ENCODE results near the gene PTTG1IP2. TPM values are rescaled to one million over a fixed set of nuclear protein-coding genes. Genes with fewer than 3 reads are reported as not detected.

PTTG1IP2 gene
- total RNA-seq, 1 experiment from 2014 or later, result not detected

GRCh38 chr7:90459888-90460287, 9.6 kb upstream of the PTTG1IP2 start:
- ATAC-seq (no peak), DNase-seq (ENCODE audit: low read depth, low spot score) (no peak)
- H3K36me3 ChIP-seq (ENCODE audit: control insufficient read depth in 1 of 2, insufficient read depth in 2 of 2, low read length in 2 of 2), result no peaks in the 10 kb centered on the region
- H3K4me1 ChIP-seq (ENCODE audit: control insufficient read depth in 1 of 2, insufficient read depth in 2 of 2, low read length in 2 of 2), result peaks cover 0 to 4% of the 10 kb centered on the region in 2 experiments; a peak in 1 of 4 replicates
- H3K79me2 ChIP-seq (ENCODE audit: insufficient read depth, low read length), result no peaks in the 10 kb centered on the region
- BruUV-seq (replicated peaks), result no TSS peak
- CTCF ChIA-PET, result no interaction called here
- H3K4me2 ChIP-seq (ENCODE audit: low read length), result no peak overlapping the region
- POLR2A ChIA-PET, result no interaction called here
- no peaks in the 10 kb centered on the region for H3K27me3 ChIP-seq (ENCODE audit: insufficient read depth, low read length)
- H3K9me3 ChIP-seq (ENCODE audit: control insufficient read depth in 1 of 2, insufficient read depth in 1 of 2, low read depth in 1 of 2, low read length in 2 of 2), result no peaks in the 10 kb centered on the region
- no peak overlapping the region for H3K4me3 ChIP-seq (replicated peaks in 1 of 2; ENCODE audit: low read depth in 1 of 2, low read length in 2 of 2)
- intact Hi-C loops (cut with micrococcal nuclease), result no loop called here
- H3K27ac ChIP-seq (ENCODE audit: low read depth, low read length), result no peak overlapping the region
- no peak overlapping the region for H3K9ac ChIP-seq (ENCODE audit: low read length)
- TF ChIP-seq CBX3 (IDR thresholded peaks at IDR 0.05; ENCODE audit: low read depth) (no peak), JUND (IDR thresholded peaks at IDR 0.05) (no peak), CTCF (IDR thresholded peaks at IDR 0.05 in 2 of 3, conservative IDR thresholded peaks at IDR 0.05 in 1 of 3; ENCODE audit: borderline replicate concordance in 1 of 3, insufficient read depth in 1 of 3, low read depth in 2 of 3, low read length in 2 of 3) (no peak), ZBTB33 (IDR thresholded peaks at IDR 0.05; ENCODE audit: extremely low read depth, insufficient replicate concordance, low read length) (no peak), ZFX (IDR thresholded peaks at IDR 0.05) (no peak), POLR2AphosphoS5 (IDR thresholded peaks at IDR 0.05; ENCODE audit: low read depth, low read length) (no peak), YY1 (IDR thresholded peaks at IDR 0.05; ENCODE audit: extremely low read depth, insufficient replicate concordance, low read depth, low read length) (no peak), SP1 (IDR thresholded peaks at IDR 0.05; ENCODE audit: low read depth) (no peak), RAD21 (IDR thresholded peaks at IDR 0.05; ENCODE audit: low read depth) (no peak), SIN3A (IDR thresholded peaks at IDR 0.05; ENCODE audit: low read depth) (no peak), TCF7L2 (IDR thresholded peaks at IDR 0.05; ENCODE audit: borderline replicate concordance, extremely low read depth, insufficient read depth, insufficient read length) (no peak), POLR2A (IDR thresholded peaks at IDR 0.05; ENCODE audit: borderline replicate concordance, extremely low read depth, insufficient read depth, insufficient read length) (no peak), ELF1 (IDR thresholded peaks at IDR 0.05; ENCODE audit: borderline replicate concordance, low read depth) (no peak), EZH2phosphoT487 (IDR thresholded peaks at IDR 0.05; ENCODE audit: borderline replicate concordance) (no peak)
- TF ChIP-seq, protein P1, sequence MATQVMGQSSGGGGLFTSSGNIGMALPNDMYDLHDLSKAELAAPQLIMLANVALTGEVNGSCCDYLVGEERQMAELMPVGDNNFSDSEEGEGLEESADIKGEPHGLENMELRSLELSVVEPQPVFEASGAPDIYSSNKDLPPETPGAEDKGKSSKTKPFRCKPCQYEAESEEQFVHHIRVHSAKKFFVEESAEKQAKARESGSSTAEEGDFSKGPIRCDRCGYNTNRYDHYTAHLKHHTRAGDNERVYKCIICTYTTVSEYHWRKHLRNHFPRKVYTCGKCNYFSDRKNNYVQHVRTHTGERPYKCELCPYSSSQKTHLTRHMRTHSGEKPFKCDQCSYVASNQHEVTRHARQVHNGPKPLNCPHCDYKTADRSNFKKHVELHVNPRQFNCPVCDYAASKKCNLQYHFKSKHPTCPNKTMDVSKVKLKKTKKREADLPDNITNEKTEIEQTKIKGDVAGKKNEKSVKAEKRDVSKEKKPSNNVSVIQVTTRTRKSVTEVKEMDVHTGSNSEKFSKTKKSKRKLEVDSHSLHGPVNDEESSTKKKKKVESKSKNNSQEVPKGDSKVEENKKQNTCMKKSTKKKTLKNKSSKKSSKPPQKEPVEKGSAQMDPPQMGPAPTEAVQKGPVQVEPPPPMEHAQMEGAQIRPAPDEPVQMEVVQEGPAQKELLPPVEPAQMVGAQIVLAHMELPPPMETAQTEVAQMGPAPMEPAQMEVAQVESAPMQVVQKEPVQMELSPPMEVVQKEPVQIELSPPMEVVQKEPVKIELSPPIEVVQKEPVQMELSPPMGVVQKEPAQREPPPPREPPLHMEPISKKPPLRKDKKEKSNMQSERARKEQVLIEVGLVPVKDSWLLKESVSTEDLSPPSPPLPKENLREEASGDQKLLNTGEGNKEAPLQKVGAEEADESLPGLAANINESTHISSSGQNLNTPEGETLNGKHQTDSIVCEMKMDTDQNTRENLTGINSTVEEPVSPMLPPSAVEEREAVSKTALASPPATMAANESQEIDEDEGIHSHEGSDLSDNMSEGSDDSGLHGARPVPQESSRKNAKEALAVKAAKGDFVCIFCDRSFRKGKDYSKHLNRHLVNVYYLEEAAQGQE (IDR thresholded peaks at IDR 0.05; ENCODE audit: low read depth), result no peak
- no peak overlapping the region for H2AFZ ChIP-seq (ENCODE audit: low read depth, low read length, poor library complexity, severe bottlenecking)
- RAD21 ChIA-PET (ENCODE audit: low non-redundant PET in 1 of 2, low total read pairs in 2 of 2, uncharacterized antibody in 2 of 2, unreplicated experiment in 2 of 2), result no interaction called here
- no peaks in the 10 kb centered on the region for H3K9me2 ChIP-seq (ENCODE audit: insufficient read depth)
- H4K20me1 ChIP-seq (ENCODE audit: insufficient read depth), result no peaks in the 10 kb centered on the region

Data from HCT116 (cell line).